Measurements from ENCODE around the gene FEZ2. TPM values are rescaled to one million over a fixed set of nuclear protein-coding genes. Genes with fewer than 3 reads are reported as not detected.

Gene FEZ2
- total and polyA plus RNA-seq, 9 of the 15 experiments (the other 6 are each of a cell fraction or from before 2014, with no cell fraction given) = 9.9 to 35.5 (median 20.1) TPM

DNA sequence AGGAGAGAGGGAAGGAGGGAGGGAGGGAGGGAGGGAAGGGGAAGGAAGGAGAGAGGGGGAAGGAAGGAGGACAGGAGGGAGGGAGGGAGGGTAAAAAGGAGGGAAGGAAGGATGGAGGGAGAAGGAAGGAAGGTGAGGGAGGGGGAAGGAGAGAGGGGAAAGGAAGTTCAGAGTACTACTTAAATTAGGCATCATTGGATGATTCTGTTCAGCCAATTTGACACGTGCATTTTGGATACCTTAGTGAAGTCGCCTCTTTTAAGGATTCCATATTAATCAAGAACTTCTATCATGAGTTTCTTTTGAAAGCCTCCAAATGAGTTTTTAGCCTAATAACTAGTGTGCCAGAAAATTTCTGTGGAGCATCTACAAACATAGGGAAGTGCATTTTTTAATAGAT, 62.9 kb downstream of the FEZ2 start:
- H3K27ac ChIP-seq (ENCODE audit: extremely low read depth, low read depth, low read length) = no peak overlapping the region
- no peaks in the 10 kb centered on the region for H3K9me1 ChIP-seq (ENCODE audit: control insufficient read depth, insufficient read depth, low read length)
- H3K36me3 ChIP-seq (ENCODE audit: control insufficient read depth, insufficient read depth, low read length) = no peaks in the 10 kb centered on the region
- H3K4me3 ChIP-seq = no peak overlapping the region
- FAIRE-seq (no peak), DNase-seq (ENCODE audit: extremely low read depth in 1 of 4, low spot score in 3 of 4) (no peak), ATAC-seq (no peak)
- H2AFZ ChIP-seq (ENCODE audit: low read depth, low read length) = no peak overlapping the region
- TF ChIP-seq ZNF121 (CRISPR knock-in tag; conservative IDR thresholded peaks at IDR 0.05) (no peak), HNRNPK (IDR thresholded peaks at IDR 0.05; ENCODE audit: low read depth, low read length, poor library complexity, severe bottlenecking) (peak; percentile 68), ZFP36 (IDR thresholded peaks at IDR 0.05; ENCODE audit: low read depth, low read length, partially characterized antibody) (no peak), TAF15 (IDR thresholded peaks at IDR 0.05; ENCODE audit: low read depth, low read length) (no peak), ATF2 (CRISPR knock-in tag; IDR thresholded peaks at IDR 0.05) (no peak), POLR2B (IDR thresholded peaks at IDR 0.05; ENCODE audit: low read depth, partially characterized antibody) (no peak), HDAC1 (IDR thresholded peaks at IDR 0.05) (no peak), RB1 (IDR thresholded peaks at IDR 0.05; ENCODE audit: low read depth) (no peak), PCBP2 (IDR thresholded peaks at IDR 0.05; ENCODE audit: low read depth, low read length, poor library complexity, severe bottlenecking) (peak; percentile 52), C11orf30 (IDR thresholded peaks at IDR 0.05; ENCODE audit: low read depth) (no peak), SRSF3 (IDR thresholded peaks at IDR 0.05; ENCODE audit: insufficient read depth, low read length) (no peak), PHTF2 (CRISPR knock-in tag; IDR thresholded peaks at IDR 0.05) (no peak), RBM15 (IDR thresholded peaks at IDR 0.05; ENCODE audit: insufficient read depth, low read length) (no peak), STAG1 (CRISPR knock-in tag; IDR thresholded peaks at IDR 0.05; ENCODE audit: borderline replicate concordance) (no peak), SP1 (CRISPR knock-in tag; IDR thresholded peaks at IDR 0.05) (no peak), ZBTB26 (CRISPR knock-in tag; IDR thresholded peaks at IDR 0.05) (no peak), SMAD3 (CRISPR knock-in tag; conservative IDR thresholded peaks at IDR 0.05) (no peak), POLR2G (IDR thresholded peaks at IDR 0.05; ENCODE audit: low read depth, low read length) (no peak)
- WGBS (ENCODE audit: insufficient coverage, low coverage, missing lambda C conversion rate) = 2% methylated on average over 2 of the region's 2 CpGs
- CTCF ChIA-PET (ENCODE audit: low intra/inter-chr PET ratio) = no interaction called here
- no peaks in the 10 kb centered on the region for H3K79me2 ChIP-seq (ENCODE audit: control insufficient read depth, insufficient read depth, low read length)
- POLR2A ChIA-PET = no interaction called here
- in situ Hi-C loops (cut with MboI) (no loop called here), intact Hi-C loops (cut with micrococcal nuclease) (no loop called here)
- H3K9me3 ChIP-seq (replicated peaks; ENCODE audit: control insufficient read depth, insufficient read depth, low read depth, low read length) = no peaks in the 10 kb centered on the region
- peaks cover 7 to 30% of the 10 kb centered on the region in 2 experiments; a peak in 4 of 5 replicates for H3K4me1 ChIP-seq (replicated peaks in 1 of 2; ENCODE audit: control insufficient read depth in 2 of 2, insufficient read depth in 2 of 2, low read length in 2 of 2)
- no peak overlapping the region for H3K4me2 ChIP-seq (ENCODE audit: insufficient read depth, low read length)
- no TSS peak for BruUV-seq (replicated peaks)
- H4K20me1 ChIP-seq (replicated peaks; ENCODE audit: control insufficient read depth, insufficient read depth, low read length) = no peaks in the 10 kb centered on the region
- peaks cover 0 to 4% of the 10 kb centered on the region in 2 experiments; a peak in 1 of 5 replicates for H3K27me3 ChIP-seq (ENCODE audit: control insufficient read depth in 2 of 2, insufficient read depth in 2 of 2, low read length in 2 of 2)
- H3K9ac ChIP-seq (ENCODE audit: insufficient read depth in 1 of 2, low read depth in 2 of 2, low read length in 2 of 2) = no peak overlapping the region

Measured in K562 (cell line).